ENCODE results near the gene CELF1. TPM values are rescaled to one million over a fixed set of nuclear protein-coding genes. Genes with fewer than 3 reads are reported as not detected.

CELF1 gene
- total RNA-seq, 1 donor from 2014 or later: 57.9 TPM

DNA sequence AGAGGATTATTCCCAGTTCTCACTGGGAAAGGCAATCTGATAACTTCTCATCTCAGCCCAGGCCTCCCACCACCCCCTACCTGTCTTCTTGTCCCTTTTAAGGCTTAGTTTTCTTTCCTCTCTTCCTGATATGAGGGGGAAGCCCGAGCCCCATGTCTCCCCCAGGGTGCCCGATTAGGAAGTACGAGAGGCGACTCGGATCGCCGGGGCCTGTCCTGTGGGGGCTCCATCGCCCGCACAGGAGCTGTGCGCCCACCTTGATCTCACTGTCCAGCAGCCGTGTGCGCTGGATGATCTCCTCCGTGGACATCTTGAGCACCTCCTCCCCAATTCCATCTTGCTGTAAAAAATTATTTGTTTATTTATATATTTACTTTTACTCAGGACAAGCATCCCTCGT, 127.3 kb downstream of the CELF1 start:
- peak in 1 of 2 donors; percentile 12 for DNase-seq (ENCODE audit: low read depth in 2 of 2)

- DNase-seq (ENCODE audit: low read depth in 2 of 2): no peak
Observed at GRCh38 chr11:47418454-47419259, 134.3 kb downstream of the CELF1 start.

GRCh38 chr11:47417712-47418111, 135.2 kb downstream of the CELF1 start:
- DNase-seq (ENCODE audit: low read depth in 2 of 2): no peak

DNA sequence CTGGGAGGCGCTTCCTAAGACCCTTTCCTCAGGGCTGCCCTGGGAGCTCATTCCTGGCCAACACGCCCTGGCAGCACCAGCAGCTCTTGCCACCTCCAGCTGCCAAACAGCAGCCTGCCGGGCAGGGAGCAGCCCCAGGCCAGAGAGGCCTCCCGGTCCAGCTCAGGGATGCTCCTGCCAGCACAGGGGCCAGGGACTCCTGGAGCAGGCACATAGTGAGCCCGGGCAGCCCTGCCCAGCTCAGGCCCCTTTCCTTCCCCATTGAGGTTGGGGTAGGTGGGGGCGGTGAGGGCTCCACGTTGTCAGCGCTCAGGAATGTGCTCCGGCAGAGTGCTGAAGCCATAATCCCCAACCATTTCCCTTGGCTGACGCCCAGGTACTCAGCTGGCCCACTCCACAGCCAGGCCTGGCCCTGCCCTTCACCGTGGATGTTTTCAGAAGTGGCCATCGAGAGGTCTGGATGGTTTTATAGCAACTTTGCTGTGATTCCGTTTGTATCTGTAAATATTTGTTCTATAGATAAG, 136.9 kb downstream of the CELF1 start:
- peak; percentile 81 to 89 for DNase-seq (ENCODE audit: low read depth in 2 of 2)

Other genes with a start within 250 kb of the CELF1 start
- gene MYBPC3, start 200.4 kb downstream of the CELF1 start, total RNA-seq: not detected in 2 replicates
- under 0.01 TPM in 1 of 2 replicates, not detected in the other for gene SPI1, start 174.6 kb downstream of the CELF1 start, total RNA-seq
- 32.5 and 70.5 TPM in 2 replicates for gene SLC39A13, start 144.5 kb downstream of the CELF1 start, total RNA-seq
- gene PSMC3, start 126.7 kb downstream of the CELF1 start, total RNA-seq: 163 and 166 TPM in 2 replicates
- gene RAPSN, start 104.0 kb downstream of the CELF1 start, total RNA-seq: 0.13 and 0.25 TPM in 2 replicates
- 65.0 and 67.9 TPM in 2 replicates for gene PTPMT1, start 12.5 kb upstream of the CELF1 start, total RNA-seq
- gene KBTBD4, start 25.8 kb upstream of the CELF1 start, total RNA-seq: 29.3 and 38.2 TPM in 2 replicates
- gene NDUFS3, start 25.9 kb upstream of the CELF1 start, total RNA-seq: 75.0 and 85.7 TPM in 2 replicates
- gene FAM180B, start 33.5 kb upstream of the CELF1 start, total RNA-seq: not detected in 2 replicates
- 0.13 TPM in 1 of 2 replicates, not detected in the other for gene C1QTNF4, start 41.3 kb upstream of the CELF1 start, total RNA-seq
- 85.2 and 106 TPM in 2 replicates for gene MTCH2, start 89.4 kb upstream of the CELF1 start, total RNA-seq
- 0.13 and 0.38 TPM in 2 replicates for gene AGBL2, start 162.2 kb upstream of the CELF1 start, total RNA-seq
- gene FNBP4, start 214.2 kb upstream of the CELF1 start, total RNA-seq: 31.1 and 35.7 TPM in 2 replicates